ENCODE data around the gene KPNA6. TPM values are rescaled to one million over a fixed set of nuclear protein-coding genes. Genes with fewer than 3 reads are reported as not detected.

Gene KPNA6
- total RNA-seq, 1 donor from 2014 or later = 47.0 TPM

GRCh38 chr1:32195531-32195930, 87.7 kb downstream of the KPNA6 start:
- no peaks in the 10 kb centered on the region for H3K27me3 ChIP-seq (ENCODE audit: control insufficient read depth, insufficient read depth, low read length)
- no peak for DNase-seq (ENCODE audit: low read depth)
- H3K36me3 ChIP-seq (ENCODE audit: control insufficient read depth, insufficient read depth, low read length) = peaks cover 8% of the 10 kb centered on the region
- TF ChIP-seq, protein P1, sequence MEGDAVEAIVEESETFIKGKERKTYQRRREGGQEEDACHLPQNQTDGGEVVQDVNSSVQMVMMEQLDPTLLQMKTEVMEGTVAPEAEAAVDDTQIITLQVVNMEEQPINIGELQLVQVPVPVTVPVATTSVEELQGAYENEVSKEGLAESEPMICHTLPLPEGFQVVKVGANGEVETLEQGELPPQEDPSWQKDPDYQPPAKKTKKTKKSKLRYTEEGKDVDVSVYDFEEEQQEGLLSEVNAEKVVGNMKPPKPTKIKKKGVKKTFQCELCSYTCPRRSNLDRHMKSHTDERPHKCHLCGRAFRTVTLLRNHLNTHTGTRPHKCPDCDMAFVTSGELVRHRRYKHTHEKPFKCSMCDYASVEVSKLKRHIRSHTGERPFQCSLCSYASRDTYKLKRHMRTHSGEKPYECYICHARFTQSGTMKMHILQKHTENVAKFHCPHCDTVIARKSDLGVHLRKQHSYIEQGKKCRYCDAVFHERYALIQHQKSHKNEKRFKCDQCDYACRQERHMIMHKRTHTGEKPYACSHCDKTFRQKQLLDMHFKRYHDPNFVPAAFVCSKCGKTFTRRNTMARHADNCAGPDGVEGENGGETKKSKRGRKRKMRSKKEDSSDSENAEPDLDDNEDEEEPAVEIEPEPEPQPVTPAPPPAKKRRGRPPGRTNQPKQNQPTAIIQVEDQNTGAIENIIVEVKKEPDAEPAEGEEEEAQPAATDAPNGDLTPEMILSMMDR (IDR thresholded peaks at IDR 0.05; ENCODE audit: insufficient read depth, low read length, poor library complexity, severe bottlenecking) = no peak
- H3K4me3 ChIP-seq (ENCODE audit: low read depth, low read length) = no peak overlapping the region

DNA sequence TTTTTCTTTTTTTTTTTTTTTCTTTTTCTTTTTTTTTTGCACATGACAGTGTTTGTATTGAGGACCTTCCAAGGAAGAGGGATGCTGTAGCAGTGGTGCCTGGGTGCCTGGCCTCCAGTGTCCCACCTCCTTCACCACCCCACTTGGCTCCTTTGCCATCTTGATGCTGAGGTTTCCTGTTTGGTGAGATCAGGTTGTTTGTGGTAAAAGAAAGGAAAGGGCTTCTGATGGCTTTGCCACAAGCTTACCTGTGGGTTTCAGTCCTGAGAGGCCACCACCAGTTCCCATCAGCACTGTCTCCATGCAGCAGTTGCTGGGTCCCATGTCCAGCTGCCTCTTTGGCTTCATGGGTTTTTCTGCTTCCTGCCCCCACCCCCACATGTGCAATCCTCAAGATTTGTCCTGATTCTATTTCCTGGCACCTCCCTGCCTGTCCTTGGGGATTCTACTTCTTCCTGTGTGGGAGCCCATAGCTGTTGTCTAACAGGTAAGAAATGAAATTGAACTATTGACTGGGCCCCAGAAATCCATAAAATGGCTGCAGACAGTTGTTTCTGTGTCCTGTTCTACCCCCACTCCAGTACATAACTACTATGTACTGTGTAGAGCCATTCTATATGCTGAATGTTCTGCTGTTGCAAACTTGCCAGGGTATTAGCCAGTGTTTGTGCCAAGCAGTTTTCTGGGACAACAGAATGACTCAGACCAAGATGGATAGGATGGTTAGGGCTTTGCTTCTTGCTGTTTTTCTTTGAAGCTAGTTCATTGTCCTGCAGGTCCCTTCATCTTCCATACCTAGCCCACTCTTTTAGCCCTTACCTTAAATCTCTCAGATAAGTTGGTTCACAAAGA, 88.3 kb downstream of the KPNA6 start:
- Histone ChIP-seq H3K27me3 (ENCODE audit: control insufficient read depth, insufficient read depth, low read length) (no peaks in the 10 kb centered on the region), H3K4me3 (ENCODE audit: low read depth, low read length) (no peak overlapping the region), H3K36me3 (ENCODE audit: control insufficient read depth, insufficient read depth, low read length) (peaks cover 5% of the 10 kb centered on the region)
- TF ChIP-seq, protein P1 (IDR thresholded peaks at IDR 0.05; ENCODE audit: insufficient read depth, low read length, poor library complexity, severe bottlenecking) = no peak
- DNase-seq (ENCODE audit: low read depth) = no peak

DNA sequence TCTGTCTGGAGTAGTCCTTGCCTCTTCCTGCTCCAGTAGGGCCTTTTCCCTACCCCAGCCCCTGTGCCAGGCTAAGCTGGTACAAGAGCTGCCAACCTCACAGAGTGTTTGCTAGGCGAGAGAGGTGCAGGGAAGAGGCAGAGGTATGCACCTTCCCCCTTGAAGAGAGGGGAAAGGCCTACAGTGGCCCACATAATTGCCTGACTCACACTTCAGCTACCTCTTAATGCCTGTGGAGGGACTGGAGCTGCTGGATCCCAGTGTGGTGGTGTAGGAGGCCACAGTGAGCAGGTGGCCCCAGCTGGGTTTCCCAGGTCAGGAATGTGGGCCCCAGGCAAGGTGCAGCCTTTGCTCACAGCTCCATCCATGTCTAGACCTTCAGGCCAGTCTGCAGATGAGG, 89.2 kb downstream of the KPNA6 start:
- peaks cover 3% of the 10 kb centered on the region for H3K36me3 ChIP-seq (ENCODE audit: control insufficient read depth, insufficient read depth, low read length)
- no peak for DNase-seq (ENCODE audit: low read depth)
- no peaks in the 10 kb centered on the region for H3K27me3 ChIP-seq (ENCODE audit: control insufficient read depth, insufficient read depth, low read length)
- H3K4me3 ChIP-seq (ENCODE audit: low read depth, low read length) = no peak overlapping the region
- TF ChIP-seq, protein P1 (IDR thresholded peaks at IDR 0.05; ENCODE audit: insufficient read depth, low read length, poor library complexity, severe bottlenecking) = no peak

DNA sequence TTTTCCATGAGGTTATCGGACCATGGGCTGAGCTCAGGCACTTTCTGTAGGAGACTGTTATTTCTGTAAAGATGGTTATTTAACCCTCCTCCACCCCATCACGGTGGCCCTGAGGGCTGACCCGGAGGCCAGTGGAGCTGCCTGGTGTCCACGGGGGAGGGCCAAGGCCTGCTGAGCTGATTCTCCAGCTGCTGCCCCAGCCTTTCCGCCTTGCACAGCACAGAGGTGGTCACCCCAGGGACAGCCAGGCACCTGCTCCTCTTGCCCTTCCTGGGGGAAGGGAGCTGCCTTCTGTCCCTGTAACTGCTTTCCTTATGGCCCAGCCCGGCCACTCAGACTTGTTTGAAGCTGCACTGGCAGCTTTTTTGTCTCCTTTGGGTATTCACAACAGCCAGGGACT, 90.0 kb downstream of the KPNA6 start:
- H3K4me3 ChIP-seq (ENCODE audit: low read depth, low read length) = no peak overlapping the region
- TF ChIP-seq, protein P1 (IDR thresholded peaks at IDR 0.05; ENCODE audit: insufficient read depth, low read length, poor library complexity, severe bottlenecking) = no peak
- no peaks in the 10 kb centered on the region for H3K27me3 ChIP-seq (ENCODE audit: control insufficient read depth, insufficient read depth, low read length)
- H3K36me3 ChIP-seq (ENCODE audit: control insufficient read depth, insufficient read depth, low read length) = peaks cover 3% of the 10 kb centered on the region
- no peak for DNase-seq (ENCODE audit: low read depth)

DNA sequence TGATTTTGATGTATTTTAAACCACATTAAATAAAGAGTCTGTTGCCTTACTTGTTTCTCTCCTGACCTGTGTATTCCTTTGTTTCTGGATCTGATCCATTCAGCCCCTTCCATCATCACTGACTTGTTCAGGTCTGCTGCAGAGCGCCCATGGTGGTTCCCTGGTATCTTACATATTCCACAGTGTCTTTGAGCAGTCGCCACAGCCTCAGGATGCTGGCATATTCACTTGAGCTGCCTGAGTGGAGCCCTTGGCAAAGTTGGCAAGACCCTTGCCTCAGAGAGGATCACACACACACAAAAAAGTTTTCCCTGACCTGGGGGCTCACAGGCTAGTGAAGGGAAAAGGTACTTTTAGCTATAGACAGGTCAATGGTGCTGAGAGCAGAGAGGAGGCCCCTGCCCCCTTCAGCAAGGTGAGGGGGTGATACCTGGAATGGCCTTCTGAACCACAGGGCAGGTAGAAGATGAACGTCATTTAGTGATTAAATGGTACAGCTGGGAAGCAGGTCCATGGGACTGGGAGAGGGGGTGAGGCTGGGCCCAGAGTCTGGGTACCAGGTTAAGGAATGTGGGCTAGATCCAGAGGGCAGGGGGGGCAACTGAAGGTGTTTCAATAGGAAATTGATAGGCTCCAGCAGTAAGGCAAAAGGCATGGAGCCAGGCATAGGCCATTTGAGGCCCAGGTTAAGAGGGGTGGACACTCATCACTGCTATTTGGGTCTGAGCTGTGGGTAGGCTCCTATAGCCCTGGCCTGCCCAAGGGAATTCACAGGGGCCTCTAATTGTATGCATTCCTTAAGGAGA, 90.6 kb downstream of the KPNA6 start:
- no peak for DNase-seq (ENCODE audit: low read depth)
- Histone ChIP-seq H3K36me3 (ENCODE audit: control insufficient read depth, insufficient read depth, low read length) (peaks cover 3% of the 10 kb centered on the region), H3K4me3 (ENCODE audit: low read depth, low read length) (no peak overlapping the region), H3K27me3 (ENCODE audit: control insufficient read depth, insufficient read depth, low read length) (no peaks in the 10 kb centered on the region)
- TF ChIP-seq, protein P1 (IDR thresholded peaks at IDR 0.05; ENCODE audit: insufficient read depth, low read length, poor library complexity, severe bottlenecking) = no peak
